Ectodermal cell (in vitro differentiated cells): Measurements from ENCODE around the gene CTPS2.
"Not testable (repeated sequence)": the region's sequence is repeated elsewhere in the genome, so short reads cannot be mapped to it uniquely, and the experiment has no call there.

Experiments
- H3K27ac ChIP-seq: 2 replicates; pipeline ENCODE4 v1.7.0; 2013; ENCODE audit warnings: mild to moderate bottlenecking, low read depth, low read length; ENCODE audit not compliant: insufficient read depth, poor library complexity, severe bottlenecking
- H3K27me3 ChIP-seq: 2 replicates; pipeline ENCODE4 v1.7.0; 2013; ENCODE audit warnings: mild to moderate bottlenecking, low read length; ENCODE audit not compliant: insufficient read depth, control insufficient read depth, poor library complexity, severe bottlenecking
- H3K36me3 ChIP-seq: one replicate; pipeline ENCODE4 v1.7.0; 2013; ENCODE audit warnings: low read length; ENCODE audit not compliant: control insufficient read depth, insufficient read depth
- H3K4me1 ChIP-seq: one replicate; pipeline ENCODE4 v1.7.0; 2013; ENCODE audit warnings: low read length; ENCODE audit not compliant: control insufficient read depth, insufficient read depth
- H3K4me3 ChIP-seq: 2 replicates; pipeline ENCODE4 v1.7.0; 2013; ENCODE audit warnings: low read depth, low read length, control low read depth; ENCODE audit not compliant: insufficient read depth
- H3K9me3 ChIP-seq: 2 replicates; pipeline ENCODE4 v1.7.0; 2013; ENCODE audit warnings: mild to moderate bottlenecking, low read length, moderate library complexity; ENCODE audit not compliant: control insufficient read depth
- WGBS, 2 experiments: methylation state at CpG; one replicate each; pipeline ENCODE4 v1.1.7; 2013; ENCODE audit warnings: missing lambda C conversion rate in 2 of 2; 5-methylcytosine and 5-hydroxymethylcytosine counted together

The CTPS2 gene

DNA sequence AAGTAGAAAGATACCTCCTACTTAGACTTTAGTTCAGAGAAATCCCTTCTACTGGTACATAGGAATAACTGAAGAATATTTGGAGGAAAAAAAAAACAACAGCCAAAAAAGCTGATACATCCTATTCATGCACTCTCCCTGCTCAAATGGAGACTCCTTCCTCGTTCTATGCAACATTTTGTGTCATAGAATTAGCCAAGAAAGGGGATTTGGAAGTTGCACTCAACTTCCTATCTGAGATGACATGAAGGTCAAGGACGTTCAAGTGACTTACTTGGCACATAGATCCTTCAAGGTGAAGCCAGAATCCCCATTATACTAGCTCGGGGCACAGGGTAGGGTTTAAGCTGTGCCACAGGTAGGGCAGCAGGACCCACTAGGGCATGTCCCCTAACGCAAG, 118.7 kb downstream of the CTPS2 start:
- no peak overlapping the region for H3K4me3 ChIP-seq
- H3K27ac ChIP-seq, result no peak overlapping the region
- H3K9me3 ChIP-seq, result no peaks in the 10 kb centered on the region
- no peaks in the 10 kb centered on the region for H3K4me1 ChIP-seq
- H3K36me3 ChIP-seq, result no peaks in the 10 kb centered on the region
- H3K27me3 ChIP-seq, result no peaks in the 10 kb centered on the region
- WGBS, 2 experiments, result 88 to 94% methylated on average over 4 of the region's 4 CpGs

DNA sequence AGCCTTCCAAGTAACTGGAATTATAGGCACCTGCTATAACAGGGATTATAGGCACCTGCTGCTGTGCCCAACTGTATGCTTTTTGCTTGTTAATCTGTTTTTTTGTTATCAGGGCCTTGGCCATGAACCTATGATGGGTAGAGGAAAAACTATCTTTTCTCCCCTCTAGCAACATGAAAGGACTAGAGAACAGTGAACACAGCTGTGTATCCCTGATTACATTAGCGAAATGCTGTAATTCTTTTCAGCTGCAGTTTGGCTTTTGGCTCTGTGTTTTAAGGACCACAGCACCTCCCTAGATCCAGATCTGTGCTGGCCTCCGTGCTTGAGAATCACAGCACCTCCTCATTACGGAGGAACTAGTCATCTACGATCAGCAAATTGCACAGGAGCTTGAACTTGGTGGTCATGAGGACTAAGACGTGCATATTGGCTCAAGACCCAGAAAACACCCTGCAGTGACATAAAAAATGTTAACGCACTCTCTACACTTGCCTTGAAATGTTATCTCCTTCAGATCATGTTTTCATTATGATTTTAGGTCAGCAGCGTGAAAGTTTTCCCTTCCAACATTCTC, 120.2 kb downstream of the CTPS2 start:
- Histone ChIP-seq H3K27me3 (no peaks in the 10 kb centered on the region), H3K36me3 (no peaks in the 10 kb centered on the region), H3K27ac (no peak overlapping the region), H3K4me1 (no peaks in the 10 kb centered on the region), H3K4me3 (no peak overlapping the region), H3K9me3 (no peaks in the 10 kb centered on the region)
- WGBS, 2 experiments, result 94 to 96% methylated on average over 6 of the region's 7 CpGs

GRCh38 chrX:16589826-16590225, 122.6 kb downstream of the CTPS2 start:
- H3K4me3 ChIP-seq, result no peak overlapping the region
- no peaks in the 10 kb centered on the region for H3K27me3 ChIP-seq
- H3K9me3 ChIP-seq, result no peaks in the 10 kb centered on the region
- no peak overlapping the region for H3K27ac ChIP-seq
- H3K4me1 ChIP-seq, result no peaks in the 10 kb centered on the region
- no peaks in the 10 kb centered on the region for H3K36me3 ChIP-seq

DNA sequence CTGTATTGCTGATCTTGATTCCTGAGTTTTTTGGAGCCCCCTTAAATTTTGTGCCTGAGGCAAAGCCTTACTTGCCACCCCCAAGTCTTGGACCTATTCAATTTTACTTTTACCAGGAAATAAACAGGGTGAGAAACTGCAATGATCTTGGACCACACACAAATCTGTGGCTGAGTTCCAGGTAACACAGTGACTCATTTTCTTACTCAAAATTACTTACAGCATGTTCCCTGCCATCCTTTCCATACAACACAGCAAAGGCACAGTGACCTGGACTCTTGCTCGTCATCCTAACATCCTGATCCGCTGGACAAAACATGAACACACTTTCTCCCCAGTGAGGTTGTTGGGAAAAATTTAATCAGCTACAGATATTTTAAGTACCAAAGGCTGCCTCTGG, 123.3 kb downstream of the CTPS2 start:
- no peak overlapping the region for H3K4me3 ChIP-seq
- WGBS, 2 experiments, result 100% methylated on average over 2 of the region's 2 CpGs; no CpG with 5 or more reads in 1 of the 2 experiments

GRCh38 chrX:16588266-16588665, 124.2 kb downstream of the CTPS2 start:
- Histone ChIP-seq H3K4me3 (no peak overlapping the region), H3K36me3 (no peaks in the 10 kb centered on the region), H3K27me3 (no peaks in the 10 kb centered on the region), H3K4me1 (no peaks in the 10 kb centered on the region), H3K27ac (no peak overlapping the region), H3K9me3 (no peaks in the 10 kb centered on the region)
- WGBS, 2 experiments, result 89 to 100% methylated on average over 1 of the region's 1 CpG

More for the DNA sequence above, 123.3 kb downstream of the CTPS2 start:
- Histone ChIP-seq H3K27me3 (no peaks in the 10 kb centered on the region), H3K4me1 (no peaks in the 10 kb centered on the region), H3K9me3 (no peaks in the 10 kb centered on the region), H3K36me3 (no peaks in the 10 kb centered on the region), H3K27ac (no peak overlapping the region)

DNA sequence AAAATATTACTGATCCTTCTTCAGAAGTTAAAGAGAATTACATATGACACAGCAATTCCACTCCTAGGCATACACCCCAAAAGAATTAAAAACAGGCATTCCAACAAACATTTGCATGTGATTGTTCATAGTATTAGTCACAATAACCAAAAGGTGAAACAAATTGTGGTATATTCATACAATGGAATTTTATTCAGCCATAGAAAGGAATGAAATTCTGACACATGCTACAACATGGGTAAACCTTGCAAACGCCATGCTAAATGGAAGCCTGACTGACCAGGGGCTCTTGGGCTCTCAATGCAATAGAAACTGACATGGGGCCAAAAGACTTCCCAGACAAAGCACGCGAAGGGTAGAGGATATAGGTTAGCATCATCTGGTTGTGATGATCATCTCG, 124.6 kb downstream of the CTPS2 start:
- Histone ChIP-seq H3K9me3 (no peaks in the 10 kb centered on the region), H3K36me3 (no peaks in the 10 kb centered on the region), H3K4me3 (no peak overlapping the region), H3K27me3 (no peaks in the 10 kb centered on the region), H3K4me1 (no peaks in the 10 kb centered on the region), H3K27ac (no peak overlapping the region)
- 86 to 95% methylated on average over 4 of the region's 4 CpGs for WGBS, 2 experiments

- Histone ChIP-seq H3K36me3 (no peaks in the 10 kb centered on the region), H3K4me3 (no peak overlapping the region), H3K4me1 (no peaks in the 10 kb centered on the region), H3K9me3 (no peaks in the 10 kb centered on the region), H3K27ac (no peak overlapping the region), H3K27me3 (no peaks in the 10 kb centered on the region)
- 46 to 54% methylated on average over 5 to 6 of the region's 6 CpGs for WGBS, 2 experiments
These were observed 125.9 kb downstream of the CTPS2 start for GRCh38 chrX:16586377-16587112.

DNA sequence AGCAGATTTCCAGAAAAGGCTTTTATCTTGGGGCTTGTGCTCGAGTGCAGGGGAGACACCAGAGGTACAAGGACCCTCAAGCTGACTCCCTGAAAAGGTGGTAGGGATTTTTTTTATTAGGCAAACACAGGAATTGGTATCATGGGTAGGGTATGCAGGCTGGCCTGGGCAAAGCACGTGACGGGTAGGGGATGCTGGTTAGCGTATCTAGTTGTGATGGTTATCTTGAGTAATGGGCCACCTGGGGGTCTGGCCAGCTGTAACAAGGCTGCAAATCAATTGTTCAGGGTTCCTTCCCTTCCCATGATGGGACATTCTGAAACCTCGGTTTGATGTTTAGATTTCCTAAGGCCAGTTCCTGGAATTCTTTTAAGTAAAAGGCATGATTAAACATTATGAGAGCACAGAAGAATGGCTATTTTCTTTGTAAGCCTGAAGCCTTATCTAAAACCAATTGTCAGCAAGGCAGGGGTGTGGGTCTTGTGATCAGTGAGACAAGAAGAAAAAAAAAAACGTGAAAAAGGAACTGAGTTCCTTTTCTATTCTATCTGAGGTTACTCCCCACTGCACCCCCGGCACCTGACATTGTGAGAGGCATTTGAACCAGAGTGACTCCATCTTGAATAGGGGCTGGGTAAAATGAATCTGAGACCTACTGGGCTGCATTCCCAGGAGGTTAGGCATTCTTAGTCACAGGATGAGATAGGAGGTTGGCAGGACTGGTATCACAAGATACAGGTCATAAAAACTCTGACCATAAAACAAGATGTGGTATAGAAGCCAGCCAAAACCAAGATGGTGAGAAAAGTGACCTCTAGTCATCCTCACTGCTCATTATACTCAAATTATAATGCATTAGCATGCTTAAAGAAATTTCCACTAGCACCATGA, 126.7 kb downstream of the CTPS2 start:
- Histone ChIP-seq H3K36me3 (no peaks in the 10 kb centered on the region), H3K4me3 (no peak overlapping the region), H3K27ac (no peak overlapping the region), H3K9me3 (no peaks in the 10 kb centered on the region), H3K27me3 (no peaks in the 10 kb centered on the region), H3K4me1 (no peaks in the 10 kb centered on the region)
- WGBS, 2 experiments, result 76 to 82% methylated on average over 6 to 7 of the region's 7 CpGs

- not testable (repeated sequence) for H3K27ac ChIP-seq, H3K9me3 ChIP-seq, H3K27me3 ChIP-seq, H3K4me1 ChIP-seq, H3K36me3 ChIP-seq, H3K4me3 ChIP-seq
- WGBS, 2 experiments, result 23 to 34% methylated on average over 11 to 13 of the region's 14 CpGs
These were observed 132.3 kb downstream of the CTPS2 start for GRCh38 chrX:16580004-16580797.
